Measurements from ENCODE around the gene UPP1.

The UPP1 gene

DNA sequence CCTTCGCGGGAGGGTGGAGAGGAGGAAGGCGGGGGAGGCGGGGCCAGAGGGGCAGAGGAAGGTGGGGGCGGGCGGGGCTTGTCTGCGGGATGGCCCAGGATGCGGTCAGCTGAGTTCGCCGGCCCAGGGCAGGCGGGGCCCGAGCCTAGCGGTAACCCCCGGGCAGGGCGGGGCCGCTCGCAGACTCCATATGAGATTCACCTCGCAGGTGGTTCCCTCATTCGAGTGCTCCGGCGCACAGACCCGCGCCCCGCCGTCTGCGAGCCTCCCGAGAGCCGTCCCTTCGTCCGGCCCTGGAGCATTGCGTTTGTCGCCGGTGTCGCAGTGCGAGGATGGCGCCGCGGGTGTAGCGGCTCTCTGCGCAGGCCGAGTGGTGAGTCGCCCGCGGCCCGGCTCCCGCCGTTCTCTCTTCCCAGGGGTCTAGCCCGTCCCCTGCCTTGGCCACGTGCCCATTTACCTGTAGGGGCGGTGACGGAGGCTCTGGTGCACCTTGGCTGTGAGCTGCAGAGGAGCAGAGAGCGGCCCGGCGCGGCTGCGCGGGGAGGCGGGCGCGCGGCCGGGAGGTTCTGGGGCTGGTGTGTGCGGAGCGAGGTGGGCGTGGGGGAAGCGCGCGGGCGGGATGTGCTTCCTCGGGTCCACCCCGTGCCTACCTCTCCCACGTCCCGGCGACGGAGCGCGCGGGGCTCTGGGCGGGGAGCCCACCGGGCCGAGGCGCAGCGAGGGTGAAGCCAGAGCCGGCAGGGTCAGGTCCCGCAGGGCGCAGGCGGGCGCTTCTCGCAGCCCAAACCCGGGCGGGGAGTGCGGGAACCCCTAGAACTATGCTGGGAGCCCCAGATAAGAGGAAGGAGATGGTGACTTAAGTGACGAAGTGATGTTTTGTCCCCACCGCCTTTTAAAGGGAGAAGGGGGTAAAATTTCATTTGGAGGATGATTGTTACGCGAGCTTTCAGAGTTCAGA is at the start of gene UPP1:
Gene UPP1 (plus strand): TSS at position 220 of the 958 bp plus-strand sequence. CDS start 5,519 bp downstream, outside the sequence.
- Mint-ChIP-seq H3K4me1 (peaks cover 31% of the 10 kb centered on the region), H3K27ac (peak within 1 kb of the TSS; percentile 89), H3K27me3 (no peaks in the 10 kb centered on the region), H3K4me3 (peak within 1 kb of the TSS; percentile 93), H3K9me3 (no peaks in the 10 kb centered on the region), H3K36me3 (peaks cover 2% of the 10 kb centered on the region)
- ATAC-seq (ENCODE audit: low read depth) (peak; percentile 71), DNase-seq (ENCODE audit: low spot score in 2 of 2) (peak; percentile 68 to 78)

DNA sequence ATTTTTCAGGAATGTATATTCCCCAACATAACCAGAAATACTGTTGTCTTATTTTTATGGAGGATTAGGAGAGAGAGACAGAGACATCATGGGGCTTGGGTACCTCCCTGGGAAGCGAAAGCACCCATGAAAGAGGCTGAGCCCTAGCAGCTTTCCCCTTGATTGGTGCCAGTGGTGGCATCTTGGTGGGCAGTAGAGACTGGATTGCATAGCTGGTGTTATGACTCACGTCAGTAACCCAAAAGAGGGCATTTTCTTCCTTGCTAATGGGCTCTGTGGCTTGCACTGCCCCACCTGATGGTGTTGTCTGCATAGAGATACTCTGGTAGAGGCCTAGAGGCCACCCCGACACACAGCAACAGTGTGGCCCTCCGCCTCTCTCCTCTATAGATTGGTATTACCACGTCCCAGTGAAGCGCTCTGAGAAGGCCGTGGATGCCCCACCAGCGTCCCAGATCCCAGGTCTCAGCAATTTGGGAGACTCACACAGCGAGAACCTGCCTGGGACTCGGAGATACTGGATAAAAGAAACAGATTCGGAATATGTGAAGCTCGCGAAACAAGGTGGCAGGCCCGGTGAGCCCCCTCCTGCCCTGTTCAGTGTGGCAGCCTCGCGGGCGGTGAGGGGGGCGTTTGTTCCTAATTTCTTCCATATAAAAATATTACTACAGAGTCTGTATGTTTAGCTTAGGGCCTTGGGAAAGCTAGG is 48.0 kb upstream of the UPP1 start:
- Mint-ChIP-seq H3K9me3 (no peaks in the 10 kb centered on the region), H3K36me3 (no peaks in the 10 kb centered on the region), H3K27me3 (peaks cover 4% of the 10 kb centered on the region), H3K4me1 (no peaks in the 10 kb centered on the region), H3K4me3 (no peak overlapping the region), H3K27ac (no peak overlapping the region)
- ATAC-seq (ENCODE audit: low read depth) (no peak), DNase-seq (ENCODE audit: low spot score in 2 of 2) (no peak)

DNA sequence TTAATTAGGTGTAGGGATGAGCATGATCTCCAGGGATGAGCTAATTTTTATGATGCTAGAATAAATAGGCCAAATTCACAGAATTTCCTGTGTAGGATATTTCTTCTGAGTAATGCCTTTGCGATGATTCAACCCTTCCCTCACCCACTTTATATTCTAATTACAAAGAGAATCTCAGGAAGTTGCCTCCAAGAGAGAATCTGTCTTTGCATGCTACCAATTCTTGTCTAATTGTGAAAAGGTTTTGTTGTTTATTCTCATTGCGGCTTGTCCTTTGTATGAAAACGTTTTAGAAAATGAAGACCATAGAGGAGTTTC is 47.5 kb upstream of the UPP1 start:
- H3K4me3 Mint-ChIP-seq = no peak overlapping the region

DNA sequence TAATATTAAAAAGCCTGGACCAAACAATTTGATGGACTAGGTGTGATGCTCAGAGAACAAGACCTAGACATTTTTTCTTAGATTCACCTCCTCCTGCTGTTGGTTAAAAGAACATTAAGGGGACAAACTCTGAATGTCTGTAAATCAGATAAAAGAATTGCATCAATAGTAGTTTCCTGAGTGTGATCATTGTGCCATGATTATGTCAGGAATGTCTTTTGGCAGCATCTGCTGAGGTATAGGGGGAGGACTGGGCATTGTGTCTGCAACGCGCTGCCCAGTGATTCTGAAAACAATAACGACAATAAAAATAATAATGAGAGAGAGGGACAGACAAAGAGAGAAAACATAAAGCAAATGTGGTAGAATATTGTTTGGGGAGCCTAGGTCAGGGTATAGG is 46.8 kb upstream of the UPP1 start:
- peaks cover 4% of the 10 kb centered on the region for H3K27me3 Mint-ChIP-seq
- no peak overlapping the region for H3K4me3 Mint-ChIP-seq
- no peaks in the 10 kb centered on the region for H3K4me1 Mint-ChIP-seq
- DNase-seq (ENCODE audit: low spot score in 2 of 2) (no peak), ATAC-seq (ENCODE audit: low read depth) (no peak)
- no peaks in the 10 kb centered on the region for H3K9me3 Mint-ChIP-seq
- no peaks in the 10 kb centered on the region for H3K36me3 Mint-ChIP-seq
- no peak overlapping the region for H3K27ac Mint-ChIP-seq

More for the DNA sequence above, 47.5 kb upstream of the UPP1 start:
- H3K27ac Mint-ChIP-seq = no peak overlapping the region
- DNase-seq (ENCODE audit: low spot score in 2 of 2) = no peak
- no peaks in the 10 kb centered on the region for H3K4me1 Mint-ChIP-seq
- H3K9me3 Mint-ChIP-seq = no peaks in the 10 kb centered on the region
- peaks cover 4% of the 10 kb centered on the region for H3K27me3 Mint-ChIP-seq
- no peak for ATAC-seq (ENCODE audit: low read depth)
- no peaks in the 10 kb centered on the region for H3K36me3 Mint-ChIP-seq

DNA sequence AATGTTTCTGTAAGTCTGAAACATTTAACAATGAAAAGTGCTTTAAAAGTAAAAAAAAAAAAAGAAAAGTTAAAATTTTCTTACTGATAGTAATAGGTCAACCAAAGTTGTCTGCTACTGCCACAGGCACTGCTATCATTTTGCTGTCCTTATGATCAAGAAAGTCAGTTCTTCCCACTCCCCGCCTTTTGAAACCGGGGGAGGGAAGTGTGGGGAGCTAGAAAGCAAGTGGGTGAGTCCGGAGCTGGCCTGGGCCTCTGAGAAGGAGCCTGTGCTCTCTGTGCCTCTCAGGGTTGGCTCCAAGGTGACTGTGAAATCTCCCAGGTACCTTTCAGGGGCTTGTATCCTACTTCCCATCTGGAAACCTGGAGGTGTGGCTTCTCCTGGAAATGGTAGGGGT is 46.4 kb upstream of the UPP1 start:
- H3K36me3 Mint-ChIP-seq = no peaks in the 10 kb centered on the region
- peaks cover 4% of the 10 kb centered on the region for H3K27me3 Mint-ChIP-seq
- DNase-seq (ENCODE audit: low spot score in 2 of 2) = no peak
- no peak overlapping the region for H3K4me3 Mint-ChIP-seq
- no peaks in the 10 kb centered on the region for H3K4me1 Mint-ChIP-seq
- ATAC-seq (ENCODE audit: low read depth) = no peak
- no peaks in the 10 kb centered on the region for H3K9me3 Mint-ChIP-seq
- H3K27ac Mint-ChIP-seq = no peak overlapping the region

DNA sequence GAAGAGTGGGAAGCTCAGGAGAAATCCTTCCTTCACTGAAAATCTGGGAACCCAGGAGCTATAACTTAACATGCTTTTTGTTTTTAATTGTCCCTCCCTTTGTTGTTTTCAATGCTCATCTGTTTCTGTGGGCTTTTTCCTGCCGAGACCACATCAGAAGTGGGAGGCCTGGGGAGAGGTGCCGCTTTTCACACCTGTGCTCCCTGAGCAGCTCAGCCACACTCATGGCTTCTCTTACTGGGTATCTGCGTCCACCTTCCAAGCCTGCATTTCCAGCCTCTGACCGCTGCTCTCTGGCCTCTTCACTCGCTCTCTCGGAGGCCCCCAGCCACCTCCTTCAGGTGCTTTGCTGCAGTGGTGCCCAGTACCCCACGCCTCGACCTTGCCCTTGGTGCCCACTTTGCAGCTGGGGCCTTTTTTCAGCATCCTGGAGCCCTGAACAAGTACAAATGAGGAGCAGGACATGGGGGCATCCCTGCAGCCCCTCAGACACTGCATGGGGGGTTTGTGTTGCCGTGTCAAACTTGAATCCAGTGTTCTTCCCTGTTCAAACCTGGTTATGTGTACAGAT is 43.8 kb upstream of the UPP1 start:
- H3K9me3 Mint-ChIP-seq = no peaks in the 10 kb centered on the region
- no peak overlapping the region for H3K4me3 Mint-ChIP-seq
- H3K4me1 Mint-ChIP-seq = peaks cover 3% of the 10 kb centered on the region
- H3K27ac Mint-ChIP-seq = no peak overlapping the region
- DNase-seq (ENCODE audit: low spot score in 2 of 2) = no peak
- peaks cover 8% of the 10 kb centered on the region for H3K27me3 Mint-ChIP-seq
- no peak for ATAC-seq (ENCODE audit: low read depth)
- H3K36me3 Mint-ChIP-seq = no peaks in the 10 kb centered on the region

DNA sequence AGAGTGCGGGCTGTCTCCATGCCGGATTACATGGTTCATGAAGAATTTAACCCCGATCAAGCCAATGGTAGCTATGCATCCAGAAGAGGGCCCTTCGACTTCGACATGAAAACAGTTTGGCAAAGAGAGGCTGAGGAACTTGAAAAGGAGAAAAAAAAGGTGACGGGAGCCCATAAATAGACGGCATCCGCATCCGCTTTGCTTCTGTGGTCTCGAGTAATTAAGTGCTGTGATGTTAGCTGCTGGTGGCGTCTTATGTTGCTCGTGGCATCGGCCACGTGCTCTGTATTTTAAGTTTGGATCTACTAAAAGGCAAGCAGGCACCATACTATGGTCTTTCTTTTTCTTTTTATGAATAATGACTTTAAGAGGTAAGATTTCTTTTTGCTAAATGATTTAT is 42.6 kb upstream of the UPP1 start:
- peaks cover 8% of the 10 kb centered on the region for H3K27me3 Mint-ChIP-seq
- peak overlapping the region; percentile 14 for H3K27ac Mint-ChIP-seq
- no peaks in the 10 kb centered on the region for H3K9me3 Mint-ChIP-seq
- ATAC-seq (ENCODE audit: low read depth) (no peak), DNase-seq (ENCODE audit: low spot score in 2 of 2) (no peak)
- H3K36me3 Mint-ChIP-seq = no peaks in the 10 kb centered on the region
- no peak overlapping the region for H3K4me3 Mint-ChIP-seq
- peaks cover 3% of the 10 kb centered on the region for H3K4me1 Mint-ChIP-seq

DNA sequence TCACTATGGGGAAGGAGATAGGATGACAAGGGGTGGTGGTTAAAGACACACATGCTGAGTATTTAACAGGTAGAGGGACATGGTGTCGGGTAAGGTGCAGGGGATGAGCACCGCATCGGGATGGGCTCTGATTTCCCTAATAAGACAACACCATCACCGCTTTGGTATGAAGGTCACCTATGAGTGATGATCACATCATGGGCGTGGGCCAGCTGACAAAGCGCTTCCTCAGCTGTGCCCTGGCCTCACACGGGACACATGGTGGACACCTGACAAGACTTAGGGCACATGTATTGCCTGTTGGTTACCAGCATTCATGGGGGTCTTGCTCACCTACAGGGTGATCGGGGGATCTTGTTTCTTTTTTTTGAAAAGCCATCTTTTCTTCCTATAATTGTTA is 41.0 kb upstream of the UPP1 start:
- ATAC-seq (ENCODE audit: low read depth) = no peak
- H3K9me3 Mint-ChIP-seq = no peaks in the 10 kb centered on the region
- H3K4me1 Mint-ChIP-seq = peaks cover 9% of the 10 kb centered on the region

DNA sequence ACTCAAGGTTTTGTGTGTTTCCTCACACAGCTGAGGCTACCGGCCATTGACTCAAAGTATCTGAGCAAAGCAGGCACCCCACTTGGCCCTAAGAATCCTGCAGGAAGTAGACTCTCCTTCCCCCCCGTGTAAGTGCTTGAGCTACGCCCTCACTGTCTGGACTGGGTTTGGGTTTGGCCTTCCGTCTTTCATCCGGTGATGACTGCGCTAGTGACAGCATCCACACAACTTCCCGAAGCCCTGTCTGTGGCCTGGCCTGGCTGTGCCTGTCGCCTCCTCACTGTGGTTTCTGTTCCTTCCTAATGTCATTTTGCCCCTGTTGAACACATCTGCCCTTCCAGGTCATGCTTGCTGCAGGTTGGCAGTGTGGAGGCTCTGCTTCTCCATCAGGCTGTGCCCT is 39.2 kb upstream of the UPP1 start:
- Mint-ChIP-seq H3K9me3 (no peaks in the 10 kb centered on the region), H3K27ac (no peak overlapping the region), H3K4me1 (peaks cover 9% of the 10 kb centered on the region), H3K27me3 (peaks cover 8% of the 10 kb centered on the region), H3K4me3 (no peak overlapping the region), H3K36me3 (no peaks in the 10 kb centered on the region)
- ATAC-seq (ENCODE audit: low read depth) (no peak), DNase-seq (ENCODE audit: low spot score in 2 of 2) (no peak)

More for the DNA sequence above, 41.0 kb upstream of the UPP1 start:
- H3K27ac Mint-ChIP-seq = no peak overlapping the region
- peaks cover 8% of the 10 kb centered on the region for H3K27me3 Mint-ChIP-seq
- no peak overlapping the region for H3K4me3 Mint-ChIP-seq
- no peak for DNase-seq (ENCODE audit: low spot score in 2 of 2)
- no peaks in the 10 kb centered on the region for H3K36me3 Mint-ChIP-seq

DNA sequence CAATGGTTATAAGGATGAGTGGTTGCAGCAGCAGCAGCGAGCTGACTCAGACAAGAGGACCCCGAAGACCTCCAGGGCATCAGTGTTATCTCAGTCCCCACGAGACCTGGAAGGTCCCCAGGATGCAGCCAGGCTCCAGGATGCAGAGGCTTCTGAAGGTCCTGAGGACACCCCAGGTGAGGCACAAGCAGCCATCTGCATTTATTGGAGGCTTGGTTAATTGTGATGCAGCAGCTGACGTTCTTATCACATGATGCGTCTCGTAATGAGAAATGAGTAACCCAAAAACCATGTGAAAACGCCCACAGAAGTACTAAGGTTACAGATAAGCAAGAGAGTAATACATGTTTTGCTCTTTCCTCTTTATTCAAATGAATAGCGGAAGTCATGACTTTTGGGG is 36.3 kb upstream of the UPP1 start:
- peak in 1 of 2 donors; percentile 9 for DNase-seq (ENCODE audit: low spot score in 2 of 2)
- peak; percentile 94 for ATAC-seq (ENCODE audit: low read depth)
- Mint-ChIP-seq H3K9me3 (peaks cover 4% of the 10 kb centered on the region), H3K4me3 (no peak overlapping the region), H3K4me1 (peaks cover 9% of the 10 kb centered on the region), H3K36me3 (no peaks in the 10 kb centered on the region), H3K27ac (no peak overlapping the region), H3K27me3 (peaks cover 4% of the 10 kb centered on the region)

DNA sequence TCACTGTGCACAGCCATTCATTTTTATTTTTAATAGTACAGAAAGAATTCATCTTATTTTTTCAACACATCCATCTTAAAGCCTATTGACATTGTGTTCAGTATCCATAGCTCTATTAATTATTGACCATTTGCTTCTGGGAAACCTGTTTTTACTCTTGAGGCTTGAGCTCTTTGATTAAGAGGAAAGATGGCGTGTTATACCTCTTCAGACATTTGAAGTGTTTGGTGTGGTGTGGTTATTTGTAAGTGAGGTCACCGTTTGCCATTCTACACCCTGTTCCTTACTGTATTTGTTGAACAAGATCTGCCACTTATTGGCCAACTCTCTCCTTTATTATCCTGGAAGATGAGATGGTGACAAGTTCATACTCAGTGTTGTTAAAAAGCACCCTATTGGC is 35.3 kb upstream of the UPP1 start:
- Mint-ChIP-seq H3K4me3 (no peak overlapping the region), H3K4me1 (peaks cover 9% of the 10 kb centered on the region), H3K36me3 (no peaks in the 10 kb centered on the region), H3K27ac (no peak overlapping the region), H3K9me3 (peaks cover 10% of the 10 kb centered on the region), H3K27me3 (peaks cover 4% of the 10 kb centered on the region)
- ATAC-seq (ENCODE audit: low read depth) (no peak), DNase-seq (ENCODE audit: low spot score in 2 of 2) (no peak)

DNA sequence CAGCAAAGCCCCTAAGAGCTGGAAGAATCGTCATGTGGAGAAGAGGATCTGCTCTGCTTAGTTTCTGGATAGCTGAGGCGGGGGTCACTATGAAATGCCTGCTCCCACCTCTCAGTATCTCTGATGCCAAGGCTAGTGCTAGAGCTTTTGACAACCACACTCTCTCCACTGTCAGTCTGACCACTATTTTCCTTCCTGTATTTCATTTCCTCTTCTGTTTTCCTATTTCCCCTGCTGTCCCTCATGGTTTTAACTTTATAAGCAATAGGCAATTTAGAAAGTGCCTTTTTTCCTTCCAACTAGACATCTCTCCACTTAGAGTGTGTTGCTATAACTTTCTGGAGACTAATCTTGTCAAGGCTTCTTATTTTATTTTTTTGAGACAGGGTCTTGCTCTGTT is 30.1 kb upstream of the UPP1 start:
- H3K9me3 Mint-ChIP-seq = peaks cover 13% of the 10 kb centered on the region
- DNase-seq (ENCODE audit: low spot score in 2 of 2) (no peak), ATAC-seq (ENCODE audit: low read depth) (no peak)
- H3K36me3 Mint-ChIP-seq = peaks cover 3% of the 10 kb centered on the region
- no peak overlapping the region for H3K27ac Mint-ChIP-seq
- H3K4me3 Mint-ChIP-seq = no peak overlapping the region
- peaks cover 3% of the 10 kb centered on the region for H3K4me1 Mint-ChIP-seq
- H3K27me3 Mint-ChIP-seq = peaks cover 10% of the 10 kb centered on the region

DNA sequence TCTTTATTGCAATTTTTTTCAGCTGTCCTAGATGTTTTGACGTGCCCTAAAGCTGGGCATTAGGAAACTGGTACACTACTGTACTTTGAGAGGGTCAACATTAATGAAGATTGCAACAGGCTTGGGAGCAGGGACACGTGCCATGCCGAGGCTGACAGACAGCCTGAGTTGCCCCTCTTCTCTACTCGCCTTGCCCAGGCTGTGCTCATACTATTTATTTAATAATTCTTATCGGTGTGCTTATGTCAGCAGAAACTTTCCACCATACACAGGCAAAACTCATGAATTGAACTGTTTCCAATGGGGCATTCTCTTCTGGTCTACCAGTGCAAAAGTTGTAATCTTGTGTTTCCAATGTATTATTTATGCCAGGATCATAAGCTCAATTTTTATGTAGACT is 29.4 kb upstream of the UPP1 start:
- no peak overlapping the region for H3K27ac Mint-ChIP-seq
- no peak for DNase-seq (ENCODE audit: low spot score in 2 of 2)
- peaks cover 10% of the 10 kb centered on the region for H3K27me3 Mint-ChIP-seq
- H3K36me3 Mint-ChIP-seq = peaks cover 3% of the 10 kb centered on the region
- H3K9me3 Mint-ChIP-seq = peaks cover 13% of the 10 kb centered on the region
- ATAC-seq (ENCODE audit: low read depth) = no peak
- peaks cover 3% of the 10 kb centered on the region for H3K4me1 Mint-ChIP-seq
- H3K4me3 Mint-ChIP-seq = no peak overlapping the region

DNA sequence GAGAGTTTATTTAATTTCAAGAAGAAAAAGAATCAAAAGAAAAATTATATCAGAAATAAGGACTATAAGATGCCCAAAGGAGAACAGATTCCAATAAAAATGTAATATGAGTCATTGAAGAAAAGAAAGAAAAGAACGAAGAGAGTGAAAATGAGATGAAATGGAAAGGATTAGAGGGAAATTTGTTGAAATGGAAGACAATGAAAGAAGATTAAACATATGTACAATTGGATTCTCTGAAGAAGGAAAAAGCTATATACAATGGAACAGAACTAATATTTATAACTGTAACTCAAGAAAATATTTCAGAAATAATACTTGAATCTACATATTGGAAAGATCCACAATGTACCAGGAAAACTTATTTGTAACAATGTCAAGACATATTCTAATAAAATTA is 25.1 kb upstream of the UPP1 start:
- H3K27ac Mint-ChIP-seq = no peak overlapping the region
- peaks cover 2% of the 10 kb centered on the region for H3K4me1 Mint-ChIP-seq
- ATAC-seq (ENCODE audit: low read depth) (no peak), DNase-seq (ENCODE audit: low spot score in 2 of 2) (no peak)
- H3K9me3 Mint-ChIP-seq = peaks cover 4% of the 10 kb centered on the region
- H3K4me3 Mint-ChIP-seq = no peak overlapping the region
- peaks cover 3% of the 10 kb centered on the region for H3K36me3 Mint-ChIP-seq
- H3K27me3 Mint-ChIP-seq = peaks cover 13% of the 10 kb centered on the region

Measured in memory B cell (primary cell).